Urinary bladder (tissue), 4 donors: ENCODE measurements around the gene KIF2C. TPM values are rescaled to one million over a fixed set of nuclear protein-coding genes. Genes with fewer than 3 reads are reported as not detected.

ENCODE experiments used
- DNase-seq: peaks from one replicate; pipeline ENCODE4 v3.0.0-alpha.2; 2015; ENCODE audit errors: extremely low spot score
- H3K27ac ChIP-seq: one replicate; pipeline ENCODE4 v1.5.1; 2013; ENCODE audit warnings: low read depth, mild to moderate bottlenecking, moderate library complexity
- H3K36me3 ChIP-seq: one replicate; pipeline ENCODE4 v1.6.1; 2013; ENCODE audit warnings: mild to moderate bottlenecking, moderate library complexity; ENCODE audit not compliant: insufficient read depth
- H3K4me1 ChIP-seq: one replicate; pipeline ENCODE4 v1.6.1; 2013; ENCODE audit warnings: mild to moderate bottlenecking, moderate library complexity; ENCODE audit not compliant: insufficient read depth
- H3K4me3 ChIP-seq: one replicate; pipeline ENCODE4 v1.5.1; 2013; ENCODE audit warnings: low read depth, low read length
- WGBS: extraction: QIAGEN DNeasy Blood & Tissue Kit; methylation state at CpG from one replicate; pipeline ENCODE4 v1.1.7; 2013; 5-methylcytosine and 5-hydroxymethylcytosine counted together
- polyA plus RNA-seq: library from polyadenylated mRNA; stranded (reverse); fragments of 200-250 nt; gene quantifications from one replicate; pipeline ENCODE4 v1.2.3, GENCODE V29; 2013
- total RNA-seq: library from RNA; depleted of rRNA; stranded (reverse); fragments of >200 nt; gene quantifications from one replicate; pipeline ENCODE4 v1.2.3, GENCODE V29; 2014
- donor health status: healthy with polysubstance abuse.
- donor health status: healthy.

The KIF2C gene
- total and polyA plus RNA-seq, 2 donors = 2.6 to 9.4 TPM

- no peak for DNase-seq
- Histone ChIP-seq H3K4me3 (no peak overlapping the region), H3K4me1 (no peaks in the 10 kb centered on the region), H3K36me3 (no peaks in the 10 kb centered on the region), H3K27ac (no peak overlapping the region)
- WGBS = 92% methylated on average over 6 of the region's 6 CpGs
Observed at GRCh38 chr1:44707112-44707881, 32.3 kb upstream of the KIF2C start.

- whole genome bisulfite sequencing = 42% methylated on average over 15 of the region's 15 CpGs
- H3K27ac ChIP-seq = no peak overlapping the region
- no peak for DNase-seq
- no peaks in the 10 kb centered on the region for H3K36me3 ChIP-seq
- H3K4me1 ChIP-seq = no peaks in the 10 kb centered on the region
- no peak overlapping the region for H3K4me3 ChIP-seq
Observed at GRCh38 chr1:44707959-44708831, 31.4 kb upstream of the KIF2C start.

- Histone ChIP-seq H3K36me3 (no peaks in the 10 kb centered on the region), H3K4me1 (no peaks in the 10 kb centered on the region), H3K4me3 (no peak overlapping the region), H3K27ac (no peak overlapping the region)
- WGBS = 57% methylated on average over 6 of the region's 6 CpGs
- DNase-seq = no peak
Observed at GRCh38 chr1:44713321-44713781, 26.3 kb upstream of the KIF2C start.

- no peak for DNase-seq
- 86% methylated on average over 7 of the region's 7 CpGs for WGBS
- H3K27ac ChIP-seq = no peak overlapping the region
- no peak overlapping the region for H3K4me3 ChIP-seq
- no peaks in the 10 kb centered on the region for H3K36me3 ChIP-seq
- no peaks in the 10 kb centered on the region for H3K4me1 ChIP-seq
Observed at GRCh38 chr1:44714532-44714931, 25.1 kb upstream of the KIF2C start.

GRCh38 chr1:44714944-44715571 is 24.6 kb upstream of the KIF2C start:
- 11% methylated on average over 9 of the region's 9 CpGs for WGBS
- Histone ChIP-seq H3K27ac (no peak overlapping the region), H3K4me1 (no peaks in the 10 kb centered on the region), H3K36me3 (no peaks in the 10 kb centered on the region), H3K4me3 (no peak overlapping the region)
- no peak for DNase-seq

- no peak for DNase-seq
- Histone ChIP-seq H3K36me3 (no peaks in the 10 kb centered on the region), H3K4me1 (no peaks in the 10 kb centered on the region), H3K4me3 (no peak overlapping the region), H3K27ac (no peak overlapping the region)
- WGBS = 75% methylated on average over 4 of the region's 4 CpGs
Observed at GRCh38 chr1:44717156-44717555, 22.5 kb upstream of the KIF2C start.

GRCh38 chr1:44717653-44718052 is 22.0 kb upstream of the KIF2C start:
- Histone ChIP-seq H3K4me1 (no peaks in the 10 kb centered on the region), H3K36me3 (no peaks in the 10 kb centered on the region), H3K4me3 (no peak overlapping the region), H3K27ac (no peak overlapping the region)
- no peak for DNase-seq
- WGBS = 28% methylated on average over 1 of the region's 1 CpG

- Histone ChIP-seq H3K4me1 (no peaks in the 10 kb centered on the region), H3K4me3 (no peak overlapping the region), H3K27ac (no peak overlapping the region), H3K36me3 (no peaks in the 10 kb centered on the region)
- no peak for DNase-seq
- 87% methylated on average over 6 of the region's 6 CpGs for WGBS
Observed at GRCh38 chr1:44718091-44718490, 21.5 kb upstream of the KIF2C start.

GRCh38 chr1:44719318-44719717 is 20.3 kb upstream of the KIF2C start:
- no peak overlapping the region for H3K4me3 ChIP-seq
- H3K4me1 ChIP-seq = no peaks in the 10 kb centered on the region
- WGBS = 54% methylated on average over 5 of the region's 5 CpGs
- H3K36me3 ChIP-seq = no peaks in the 10 kb centered on the region
- H3K27ac ChIP-seq = no peak overlapping the region
- DNase-seq = no peak

- Histone ChIP-seq H3K36me3 (no peaks in the 10 kb centered on the region), H3K4me3 (no peak overlapping the region), H3K4me1 (no peaks in the 10 kb centered on the region), H3K27ac (no peak overlapping the region)
- no peak for DNase-seq
- 77% methylated on average over 4 of the region's 4 CpGs for WGBS
Observed at GRCh38 chr1:44720281-44720680, 19.4 kb upstream of the KIF2C start.

GRCh38 chr1:44721485-44722361 is 17.9 kb upstream of the KIF2C start:
- Histone ChIP-seq H3K4me1 (no peaks in the 10 kb centered on the region), H3K27ac (peak overlapping the region; percentile 12), H3K36me3 (no peaks in the 10 kb centered on the region), H3K4me3 (no peak overlapping the region)
- DNase-seq = peak; percentile 46
- 32% methylated on average over 14 of the region's 14 CpGs for WGBS

- H3K36me3 ChIP-seq = no peaks in the 10 kb centered on the region
- WGBS = 85% methylated on average over 9 of the region's 9 CpGs
- no peak overlapping the region for H3K27ac ChIP-seq
Observed at GRCh38 chr1:44723064-44723463, 16.6 kb upstream of the KIF2C start.

More at GRCh38 chr1:44723064-44723463, 16.6 kb upstream of the KIF2C start:
- no peak for DNase-seq
- no peak overlapping the region for H3K4me3 ChIP-seq
- no peaks in the 10 kb centered on the region for H3K4me1 ChIP-seq
